H1 (cell line): Measurements from ENCODE around the gene PIMREG. TPM values are rescaled to one million over a fixed set of nuclear protein-coding genes. Genes with fewer than 3 reads are reported as not detected.

Experiments used
- CBX5 ChIP-seq: fragments of 300-800, 300-1000 bp; sonication (generic); IDR thresholded peaks from 2 replicates; pipeline ENCODE4 v1.7.1; 2016; ENCODE audit warnings: antibody characterized with exemption, low read length, low read depth
- SIX5 ChIP-seq: IDR thresholded peaks from 2 replicates; pipeline ENCODE4 v1.6.1; 2011; ENCODE audit warnings: mild to moderate bottlenecking, low read depth, low read length
- polyA plus RNA-seq, 7 experiments: library from polyadenylated mRNA; depleted of rRNA in 3 of 7; stranded (reverse) in 5 of 7; unstranded in 2 of 7; fragments of >200 nt in 5 of 7; fragments of 200-250 nt in 2 of 7; gene quantifications; 1 replicate in 5 of 7; 2 replicates in 1 of 7; 4 replicates in 1 of 7; pipeline versions ENCODE4 v1.2.1 to v1.2.3, GENCODE V29; 2011 to 2013; ENCODE audit warnings: missing spikeins in 2 of 7, mixed read lengths in 2 of 7
- total RNA-seq: library from RNA; stranded (reverse); fragmentation: NEBNext Ultra II Directional; extraction: Animal tissue kit (Norgen Biotek cat#: 25700); gene quantifications from 2 replicates; pipeline ENCODE4 v1.2.1, GENCODE V29; 2021

PIMREG gene
- total and polyA plus RNA-seq, 2 of the 8 experiments (the other 6 are each of a cell fraction or from before 2014, with no cell fraction given) = 133 to 148 TPM

DNA sequence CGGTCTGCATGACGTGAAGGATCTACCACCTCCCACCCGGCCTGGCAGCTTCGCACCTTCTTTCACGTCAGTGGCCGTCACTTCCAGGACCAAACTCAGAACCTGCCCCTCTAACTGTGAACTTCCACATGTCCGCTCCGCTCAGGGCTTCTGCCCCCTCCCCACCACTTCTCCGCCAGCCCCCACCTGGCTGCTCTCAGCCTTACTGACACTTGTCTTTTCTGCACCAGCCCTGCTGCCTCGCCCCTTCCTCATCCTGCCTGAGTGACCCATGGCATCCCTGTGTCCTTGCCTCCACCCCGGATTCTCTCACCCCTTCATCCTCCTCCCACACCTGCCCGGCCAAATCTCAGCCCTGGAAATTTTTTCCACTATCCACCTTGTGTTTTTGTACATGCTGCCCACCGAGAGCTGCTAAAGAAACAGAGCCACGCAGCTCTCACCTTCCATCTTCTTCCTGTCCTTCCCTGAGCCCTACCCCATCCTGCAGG lies 14.2 kb downstream of the PIMREG start (continued):
- TF ChIP-seq SIX5 (no peak), CBX5 (no peak)
